GM12878 (cell line): ENCODE data around the gene NFYA. TPM values are rescaled to one million over a fixed set of nuclear protein-coding genes. Genes with fewer than 3 reads are reported as not detected.

Experiments used
- ATAC-seq: fragments of 200-7000 bp; cut with Tn5 transposase; 3 replicates; pipeline ENCODE4 v1.9.1; 2020; ENCODE audit warnings: mild to moderate bottlenecking, moderate library complexity
- BruUV-seq: library from RNA; stranded (reverse); fragments of 400-500 nt; replicated peaks from 2 replicates; lab custom pipeline; 2021; lab: Mats Ljungman, UMichigan
- CTCF ChIA-PET: fragments of 300-600 bp; sonication (Branson Sonifier 250); formaldehyde crosslinking; extraction: SDS; loops from one replicate; lab custom pipeline; 2021; ENCODE audit warnings: inconsistent platforms; lab: Yijun Ruan, JAX
- POLR2A ChIA-PET: fragments of 350-600 bp; formaldehyde crosslinking; extraction: SDS; loops from one replicate; lab custom pipeline; 2021; ENCODE audit warnings: inconsistent platforms; lab: Charles Lee
- RAD21 ChIA-PET: fragments of 300-600 bp; sonication (Branson Sonifier 250); formaldehyde crosslinking; loops from one replicate; lab custom pipeline; 2023; ENCODE audit warnings: antibody characterized with exemption; ENCODE audit not compliant: unreplicated experiment; lab: Charles Lee
- SMC1A ChIA-PET: fragments of 300-600 bp; sonication (Branson Sonifier 250); formaldehyde crosslinking; loops from one replicate; lab custom pipeline; 2023; ENCODE audit not compliant: unreplicated experiment, uncharacterized antibody; lab: Charles Lee
- DNase-seq: peaks from one replicate; pipeline ENCODE4 v3.0.0-alpha.2; 2011; ENCODE audit warnings: low read depth, low spot score
- FAIRE-seq: peaks from 3 replicates; lab custom pipeline; 2011; peaks lifted over from hg19 to GRCh38; lab: Jason Lieb, UNC
- H2AFZ ChIP-seq: 2 replicates; pipeline ENCODE4 v1.6.0; 2011; ENCODE audit warnings: low read depth, low read length, control low read depth; ENCODE audit not compliant: control insufficient read depth
- H3K27ac ChIP-seq: 2 replicates; pipeline ENCODE4 v1.5.1; 2011; ENCODE audit warnings: control low read depth; ENCODE audit not compliant: control insufficient read depth, insufficient read depth
- H3K27me3 ChIP-seq, 2 experiments: replicated peaks in 1 of 2; 2 replicates each; pipeline versions ENCODE4 v1.6.0 to v1.6.1; 2011; ENCODE audit warnings: low read length in 1 of 2; ENCODE audit not compliant: control insufficient read depth in 2 of 2, insufficient read depth in 2 of 2
- H3K36me3 ChIP-seq, 2 experiments: 2 replicates each; pipeline ENCODE4 v1.5.1; 2011; ENCODE audit warnings: low read length in 1 of 2; ENCODE audit not compliant: control insufficient read depth in 2 of 2, insufficient read depth in 2 of 2
- H3K4me1 ChIP-seq: 2 replicates; pipeline ENCODE4 v1.6.1; 2011; ENCODE audit warnings: mild to moderate bottlenecking, low read length, moderate library complexity, mixed read lengths; ENCODE audit not compliant: control insufficient read depth, insufficient read depth
- H3K4me2 ChIP-seq: 2 replicates; pipeline ENCODE4 v1.6.0; 2011; ENCODE audit warnings: control low read depth; ENCODE audit not compliant: control insufficient read depth, insufficient read depth
- H3K4me3 ChIP-seq: fragments of 200-600 bp; sonication (generic); 2 replicates; pipeline ENCODE4 v1.5.1; 2016
- H3K79me2 ChIP-seq: 2 replicates; pipeline ENCODE4 v1.6.0; 2011; ENCODE audit warnings: low read length; ENCODE audit not compliant: control insufficient read depth, insufficient read depth
- H3K9ac ChIP-seq: 2 replicates; pipeline ENCODE4 v1.8.0; 2011; ENCODE audit warnings: low read length, control low read depth, mixed read lengths; ENCODE audit not compliant: control insufficient read depth, insufficient read depth
- H3K9me3 ChIP-seq: replicated peaks from 3 replicates; pipeline ENCODE4 v1.5.1; 2011; ENCODE audit warnings: mild to moderate bottlenecking, low read length; ENCODE audit not compliant: control insufficient read depth, insufficient read depth
- H4K20me1 ChIP-seq: 2 replicates; pipeline ENCODE4 v1.6.0; 2011; ENCODE audit not compliant: control insufficient read depth, insufficient read depth
- FOXK2 ChIP-seq: fragments of 450-650 bp; IDR thresholded peaks from 2 replicates; pipeline ENCODE4 v1.6.1; 2017; ENCODE audit warnings: mild to moderate bottlenecking, moderate library complexity
- YBX1 ChIP-seq: fragments of 450-650 bp; IDR thresholded peaks from 2 replicates; pipeline ENCODE4 v1.6.1; 2016; ENCODE audit warnings: antibody characterized with exemption
- WGBS: methylation state at CpG from one replicate; pipeline ENCODE4 v1.1.6; 2016; ENCODE audit warnings: low lambda C conversion rate; ENCODE audit not compliant: insufficient replicate concordance, insufficient coverage; ENCODE audit errors: missing lambda C conversion rate; 5-methylcytosine and 5-hydroxymethylcytosine counted together
- in situ Hi-C: fragments of 300-500 bp; cut with MboI; formaldehyde crosslinking; loops from 9 replicates; pipeline ENCODE4 v1.14.3; 2018; ENCODE audit warnings: mixed read lengths
- intact Hi-C: fragments of 100-400 bp; cut with micrococcal nuclease; formaldehyde crosslinking; loops from one replicate; pipeline ENCODE4 v1.14.2; 2022; ENCODE audit not compliant: unreplicated experiment
- polyA plus RNA-seq, 11 experiments: library from polyadenylated mRNA; depleted of rRNA in 4 of 11; unstranded in 6 of 11; stranded (reverse) in 5 of 11; fragments of >200 nt; fragmentation: Nextera tagmentation in 4 of 11; fragmentation: Illumina TruSeq in 1 of 11; extraction: Ambion mirVana in 4 of 11; extraction: Trizol in 1 of 11; gene quantifications; 1 replicate in 1 of 11; 2 replicates in 10 of 11; pipeline versions ENCODE4 v1.2.1 to v1.2.3, GENCODE V29; 2011 to 2016; ENCODE audit warnings: inconsistent platforms in 2 of 11, missing spikeins in 2 of 11, low read depth in 1 of 11
- total RNA-seq, 4 experiments: library from RNA; depleted of rRNA in 3 of 4; stranded (reverse); fragments of >200 nt in 3 of 4; fragmentation: Illumina TruSeq in 1 of 4; extraction: Trizol in 1 of 4; gene quantifications; 2 replicates each; pipeline versions ENCODE4 v1.2.1 to v1.2.3, GENCODE V29; 2013 to 2021

Gene NFYA
- total and polyA plus RNA-seq, 10 of the 15 experiments (the other 5 are each of a cell fraction or from before 2014, with no cell fraction given), result 6.4 to 36.5 (median 19.1) TPM

DNA sequence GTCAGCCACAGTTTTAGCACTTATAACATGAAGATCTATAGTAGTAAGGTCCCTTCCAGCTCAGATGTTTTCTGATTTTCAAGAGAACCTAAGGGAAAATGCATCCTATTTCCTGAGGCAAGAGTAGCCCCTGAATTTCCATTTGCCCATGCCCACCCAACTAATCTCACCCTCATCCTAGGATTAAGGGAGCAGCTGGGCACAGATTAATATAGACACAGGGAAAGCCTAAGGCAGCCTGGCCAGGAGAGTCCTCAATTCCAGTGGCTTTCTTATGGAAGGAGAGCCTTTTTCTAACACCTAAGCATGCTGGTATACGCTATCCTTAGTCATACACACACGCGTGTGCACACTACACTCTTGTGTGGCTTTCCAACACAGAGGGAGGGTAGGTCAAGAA is 18.3 kb upstream of the NFYA start:
- FAIRE-seq (no peak), ATAC-seq (no peak), DNase-seq (no peak)
- TF ChIP-seq YBX1, result no peak
- no peaks in the 10 kb centered on the region; a peak in 1 of 4 replicates for H3K36me3 ChIP-seq
- H3K4me2 ChIP-seq, result no peak overlapping the region
- 96% methylated on average over 3 of the region's 3 CpGs for WGBS
- in situ Hi-C loops, result no loop called here
- intact Hi-C loops, result no loop called here
- H2AFZ ChIP-seq, result no peak overlapping the region
- H3K27ac ChIP-seq, result no peak overlapping the region
- H3K9me3 ChIP-seq, result no peaks in the 10 kb centered on the region
- ChIA-PET RAD21 (no interaction called here), SMC1A (no interaction called here), CTCF (interaction anchor here (1.0 to 2.5 kb wide), 5 partner anchors 9 to 42 kb away, joined by 3 to 17 read pairs (median 8); no protein-coding TSS in a partner anchor), POLR2A (no interaction called here)
- no peaks in the 10 kb centered on the region for H3K4me1 ChIP-seq
- H3K9ac ChIP-seq, result no peak overlapping the region
- no peak overlapping the region for H3K4me3 ChIP-seq
- H4K20me1 ChIP-seq, result no peaks in the 10 kb centered on the region
- no TSS peak for BruUV-seq
- no peaks in the 10 kb centered on the region for H3K79me2 ChIP-seq
- H3K27me3 ChIP-seq, result no peaks in the 10 kb centered on the region

DNA sequence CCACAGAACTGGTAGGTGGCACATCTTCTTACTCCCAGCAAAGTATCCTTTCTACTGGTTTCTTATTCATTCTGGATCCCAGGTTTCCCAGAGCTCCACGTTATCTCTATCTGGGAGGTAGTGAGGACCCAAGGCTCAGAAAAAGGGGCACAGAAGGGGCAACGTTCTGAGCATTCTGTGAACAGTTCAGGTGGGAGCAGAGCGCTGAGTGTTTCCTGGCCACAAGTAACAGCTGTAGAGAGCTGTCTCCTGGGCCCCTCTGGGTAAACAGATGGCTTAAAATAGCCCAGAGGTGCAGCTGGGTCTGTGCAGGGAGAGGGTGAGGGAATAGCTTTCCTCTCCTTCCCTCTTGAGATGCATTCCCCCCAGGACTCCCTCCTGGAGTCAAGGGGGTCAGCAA is 17.6 kb upstream of the NFYA start:
- Histone ChIP-seq H3K36me3 (no peaks in the 10 kb centered on the region; a peak in 1 of 4 replicates), H3K79me2 (no peaks in the 10 kb centered on the region), H3K9me3 (no peaks in the 10 kb centered on the region), H3K27ac (no peak overlapping the region), H3K4me2 (no peak overlapping the region), H3K4me3 (no peak overlapping the region), H3K4me1 (no peaks in the 10 kb centered on the region), H3K9ac (no peak overlapping the region), H3K27me3 (no peaks in the 10 kb centered on the region), H2AFZ (no peak overlapping the region), H4K20me1 (no peaks in the 10 kb centered on the region)
- in situ Hi-C loops, result no loop called here
- no peak for FAIRE-seq
- ChIA-PET CTCF (interaction anchor here (1.0 to 2.5 kb wide), 6 partner anchors 9 to 43 kb away, joined by 3 to 17 read pairs (median 6); no protein-coding TSS in a partner anchor), SMC1A (interaction anchor here (1.2 to 1.3 kb wide), 2 partner anchors 13 to 127 kb away, joined by 3 to 4 read pairs; no protein-coding TSS in a partner anchor), RAD21 (no interaction called here), POLR2A (no interaction called here)
- DNase-seq, result no peak
- no TSS peak for BruUV-seq
- TF ChIP-seq FOXK2, result no peak
- intact Hi-C loops, result no loop called here
- 53% methylated on average over 3 of the region's 3 CpGs for WGBS
- no peak for ATAC-seq
